ENCODE measurements around the gene KLF9. TPM values are rescaled to one million over a fixed set of nuclear protein-coding genes. Genes with fewer than 3 reads are reported as not detected.

Gene KLF9
- total RNA-seq, 1 experiment from 2014 or later: 0.26 TPM

- no peaks in the 10 kb centered on the region for H3K79me2 ChIP-seq (ENCODE audit: insufficient read depth, low read length)
- H3K27ac Mint-ChIP-seq: peak overlapping the region in 1 of 3 experiments; percentile 66; a peak in 1 of 7 replicates
- no peaks in the 10 kb centered on the region for H3K23me2 ChIP-seq (ENCODE audit: insufficient read length, low read depth, low read length, poor library complexity, severe bottlenecking)
- no peaks in the 10 kb centered on the region for H3K36me3 Mint-ChIP-seq (ENCODE audit: insufficient read depth in 1 of 3, low read depth in 3 of 3)
- H3T11ph ChIP-seq (ENCODE audit: low read length): no peak overlapping the region
- H2BK15ac ChIP-seq (ENCODE audit: low read depth, low read length): no peak overlapping the region
- H3K79me1 ChIP-seq (ENCODE audit: insufficient read depth, low read depth, low read length, poor library complexity, severe bottlenecking): no peaks in the 10 kb centered on the region
- no peak overlapping the region for H2BK20ac ChIP-seq (ENCODE audit: low read depth, low read length, poor library complexity, severe bottlenecking)
- H3K9me3 Mint-ChIP-seq: no peaks in the 10 kb centered on the region
- H3K23ac ChIP-seq (ENCODE audit: insufficient read length, low read depth, low read length): no peak overlapping the region
- no peaks in the 10 kb centered on the region; the same call in none of the 2 replicates for H3K27me3 Mint-ChIP-seq (ENCODE audit: low read depth)
- H3K27ac ChIP-seq (ENCODE audit: insufficient read length, low read depth, low read length): no peak overlapping the region
- no peaks in the 10 kb centered on the region for H3K27me3 ChIP-seq (ENCODE audit: insufficient read depth, low read length)
- no peak overlapping the region for H2AK5ac ChIP-seq (ENCODE audit: insufficient read length, low read length)
- peaks cover 5 to 15% of the 10 kb centered on the region in 2 experiments for H3K4me1 Mint-ChIP-seq
- H2AFZ ChIP-seq (ENCODE audit: low read length): no peak overlapping the region
- no peak overlapping the region for H4K5ac ChIP-seq (ENCODE audit: insufficient read length, low read depth, low read length)
- H2BK120ac ChIP-seq (ENCODE audit: low read depth, low read length, poor library complexity, severe bottlenecking): no peak overlapping the region
- no peak overlapping the region for H4K8ac ChIP-seq (replicated peaks; ENCODE audit: insufficient read length, low read depth, low read length)
- TF ChIP-seq, protein P1, sequence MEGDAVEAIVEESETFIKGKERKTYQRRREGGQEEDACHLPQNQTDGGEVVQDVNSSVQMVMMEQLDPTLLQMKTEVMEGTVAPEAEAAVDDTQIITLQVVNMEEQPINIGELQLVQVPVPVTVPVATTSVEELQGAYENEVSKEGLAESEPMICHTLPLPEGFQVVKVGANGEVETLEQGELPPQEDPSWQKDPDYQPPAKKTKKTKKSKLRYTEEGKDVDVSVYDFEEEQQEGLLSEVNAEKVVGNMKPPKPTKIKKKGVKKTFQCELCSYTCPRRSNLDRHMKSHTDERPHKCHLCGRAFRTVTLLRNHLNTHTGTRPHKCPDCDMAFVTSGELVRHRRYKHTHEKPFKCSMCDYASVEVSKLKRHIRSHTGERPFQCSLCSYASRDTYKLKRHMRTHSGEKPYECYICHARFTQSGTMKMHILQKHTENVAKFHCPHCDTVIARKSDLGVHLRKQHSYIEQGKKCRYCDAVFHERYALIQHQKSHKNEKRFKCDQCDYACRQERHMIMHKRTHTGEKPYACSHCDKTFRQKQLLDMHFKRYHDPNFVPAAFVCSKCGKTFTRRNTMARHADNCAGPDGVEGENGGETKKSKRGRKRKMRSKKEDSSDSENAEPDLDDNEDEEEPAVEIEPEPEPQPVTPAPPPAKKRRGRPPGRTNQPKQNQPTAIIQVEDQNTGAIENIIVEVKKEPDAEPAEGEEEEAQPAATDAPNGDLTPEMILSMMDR (conservative IDR thresholded peaks at IDR 0.05): no peak
- H4K91ac ChIP-seq (ENCODE audit: insufficient read length, low read depth, low read length): no peak overlapping the region
- H3K4me2 ChIP-seq (ENCODE audit: insufficient read depth, insufficient read length, low read length): no peak overlapping the region
- no peaks in the 10 kb centered on the region for H3K4me1 ChIP-seq (ENCODE audit: insufficient read depth, low read length)
- H4K20me1 ChIP-seq (ENCODE audit: control insufficient read depth, insufficient read depth, insufficient read length): no peaks in the 10 kb centered on the region
- no peak for DNase-seq
- no peak overlapping the region for H3K9ac ChIP-seq (ENCODE audit: extremely low read depth, insufficient read length, low read length)
- H3K4me3 Mint-ChIP-seq: no peak overlapping the region
- no peak overlapping the region for H2BK12ac ChIP-seq (ENCODE audit: insufficient read length, low read depth, low read length)
- H3K9me3 ChIP-seq (ENCODE audit: control insufficient read depth, low read depth, low read length): no peaks in the 10 kb centered on the region
- WGBS (ENCODE audit: extremely low coverage, insufficient read length, low lambda C conversion rate): no CpG with 5 or more reads among the region's 2 CpGs
- no peak overlapping the region for H3K56ac ChIP-seq (ENCODE audit: insufficient read length, low read depth, low read length)
- H3K18ac ChIP-seq (ENCODE audit: insufficient read length, low read depth, low read length): no peak overlapping the region
- H3K4ac ChIP-seq (ENCODE audit: low read depth, low read length): no peak overlapping the region
- no peak overlapping the region for H3K14ac ChIP-seq (ENCODE audit: insufficient read depth, low read length)
- H2BK5ac ChIP-seq (ENCODE audit: insufficient read length, low read length): no peak overlapping the region
Observed at GRCh38 chr9:70390933-70391341, 23.5 kb downstream of the KLF9 start.

All from H9 (cell line).